Left lung (tissue), 10 donors: Measurements from ENCODE around the gene TMEM245. TPM values are rescaled to one million over a fixed set of nuclear protein-coding genes. Genes with fewer than 3 reads are reported as not detected.

Experiments
- ATAC-seq: fragments of 200-7000 bp; cut with Tn5 transposase; one replicate; pipeline ENCODE4 v1.9.1; 2020; ENCODE audit warnings: moderate library complexity
- DNase-seq, 4 donors: peaks; one replicate each; pipeline ENCODE4 v3.0.0-alpha.2; 2013 to 2020
- H3K27ac ChIP-seq, 2 donors: fragments of 200-600 bp; sonication (generic) in 1 of 2; one replicate each; pipeline versions ENCODE4 v1.5.0 to v1.8.0; 2020 to 2021
- H3K27me3 ChIP-seq, 2 donors: fragments of 200-600 bp; sonication (generic) in 1 of 2; one replicate each; pipeline versions ENCODE4 v1.5.0 to v1.8.0; 2020 to 2021
- H3K36me3 ChIP-seq, 2 donors: fragments of 200-600 bp; sonication (generic) in 1 of 2; one replicate each; pipeline versions ENCODE4 v1.5.0 to v1.8.0; 2020 to 2021
- H3K4me1 ChIP-seq, 2 donors: fragments of 200-600 bp; one replicate each; pipeline ENCODE4 v1.8.0; 2021
- H3K4me3 ChIP-seq, 2 donors: fragments of 200-600 bp; sonication (generic) in 1 of 2; one replicate each; pipeline versions ENCODE4 v1.5.0 to v1.8.0; 2020 to 2021; ENCODE audit warnings: mild to moderate bottlenecking in 1 of 2
- H3K9me3 ChIP-seq, 2 donors: fragments of 200-600 bp; sonication (generic) in 1 of 2; one replicate each; pipeline versions ENCODE4 v1.5.0 to v1.8.0; 2020 to 2021
- CTCF ChIP-seq, 2 donors: fragments of 200-600 bp; sonication (generic) in 1 of 2; IDR thresholded peaks; one replicate each; pipeline versions ENCODE4 v1.5.0 to v1.8.0; 2021; ENCODE audit warnings: antibody characterized with exemption in 2 of 2
- intact Hi-C, 2 donors: fragments of 100-400 bp; cut with DNase I; formaldehyde crosslinking; loops; one replicate each; pipeline versions ENCODE4 v1.11.2 to v1.14.2; 2022
- polyA plus RNA-seq, 6 donors: library from polyadenylated mRNA; unstranded; fragments of 120-200 nt; gene quantifications; one replicate each; pipeline ENCODE4 v1.2.1, GENCODE V29; 2013; ENCODE audit not compliant: insufficient read length in 6 of 6
- total RNA-seq, 2 donors: library from RNA; stranded (reverse); fragmentation: NEBNext Ultra II Directional; extraction: Animal tissue kit (Norgen Biotek cat#: 25700); gene quantifications; one replicate each; pipeline ENCODE4 v1.2.1, GENCODE V29; 2021
- donor health status: DM: no; HTN: yes; CAD: no.
- donor health status: DM: no; HTN: no; CAD: no.

Gene TMEM245
- total and polyA plus RNA-seq, 8 donors, result 61.0 to 89.2 (median 81.7) TPM

GRCh38 chr9:109159583-109159982, 39.8 kb upstream of the TMEM245 start:
- H3K27ac ChIP-seq, result no peak overlapping the region
- no peak overlapping the region for H3K4me3 ChIP-seq
- DNase-seq (no peak), ATAC-seq (no peak)
- intact Hi-C loops, result no loop called here
- peaks cover 5 to 16% of the 10 kb centered on the region in 2 donors for H3K27me3 ChIP-seq
- no peaks in the 10 kb centered on the region for H3K9me3 ChIP-seq
- no peak for TF ChIP-seq CTCF (IDR thresholded peaks at IDR 0.05)
- no peaks in the 10 kb centered on the region for H3K36me3 ChIP-seq
- H3K4me1 ChIP-seq, result no peaks in the 10 kb centered on the region

GRCh38 chr9:109158651-109159050, 38.9 kb upstream of the TMEM245 start:
- intact Hi-C loops, result no loop called here

GRCh38 chr9:109156708-109157107, 37.0 kb upstream of the TMEM245 start:
- Histone ChIP-seq H3K27me3 (no peaks in the 10 kb centered on the region), H3K4me1 (no peaks in the 10 kb centered on the region)

More at GRCh38 chr9:109158651-109159050, 38.9 kb upstream of the TMEM245 start:
- no peak for TF ChIP-seq CTCF (IDR thresholded peaks at IDR 0.05)
- peaks cover 0 to 1% of the 10 kb centered on the region in 2 donors for H3K9me3 ChIP-seq
- DNase-seq (no peak), ATAC-seq (no peak)
- peaks cover 0 to 8% of the 10 kb centered on the region in 2 donors for H3K27me3 ChIP-seq
- no peaks in the 10 kb centered on the region for H3K36me3 ChIP-seq
- H3K4me3 ChIP-seq, result no peak overlapping the region
- H3K27ac ChIP-seq, result no peak overlapping the region
- H3K4me1 ChIP-seq, result no peaks in the 10 kb centered on the region

GRCh38 chr9:109150925-109151545, 31.3 kb upstream of the TMEM245 start:
- no peak overlapping the region for H3K27ac ChIP-seq
- H3K27me3 ChIP-seq, result no peaks in the 10 kb centered on the region
- TF ChIP-seq CTCF (IDR thresholded peaks at IDR 0.05), result no peak
- H3K36me3 ChIP-seq, result no peaks in the 10 kb centered on the region
- peak; percentile 76 for ATAC-seq
- no peaks in the 10 kb centered on the region for H3K4me1 ChIP-seq
- intact Hi-C loops, result no loop called here
- H3K9me3 ChIP-seq, result peaks cover 0 to 11% of the 10 kb centered on the region in 2 donors
- no peak for DNase-seq
- H3K4me3 ChIP-seq, result no peak overlapping the region

More at GRCh38 chr9:109156708-109157107, 37.0 kb upstream of the TMEM245 start:
- Histone ChIP-seq H3K9me3 (peaks cover 0 to 11% of the 10 kb centered on the region in 2 donors), H3K36me3 (no peaks in the 10 kb centered on the region), H3K27ac (no peak overlapping the region), H3K4me3 (no peak overlapping the region)
- intact Hi-C loops, result no loop called here
- DNase-seq, result no peak
- TF ChIP-seq CTCF (IDR thresholded peaks at IDR 0.05), result no peak
- ATAC-seq, result no peak

- intact Hi-C loops, result no loop called here
- no peaks in the 10 kb centered on the region for H3K36me3 ChIP-seq
- peaks cover 0 to 11% of the 10 kb centered on the region in 2 donors for H3K9me3 ChIP-seq
- H3K27ac ChIP-seq, result no peak overlapping the region
- no peak for ATAC-seq
- no peaks in the 10 kb centered on the region for H3K27me3 ChIP-seq
- H3K4me1 ChIP-seq, result no peaks in the 10 kb centered on the region
- H3K4me3 ChIP-seq, result no peak overlapping the region
- no peak for TF ChIP-seq CTCF (IDR thresholded peaks at IDR 0.05)
- DNase-seq, result no peak
Observed at GRCh38 chr9:109149722-109150121, 30.0 kb upstream of the TMEM245 start.
